MV-4-11 (cell line): ENCODE measurements around the gene DROSHA.

Experiments used
- DNase-seq: peaks from one replicate; lab custom pipeline; 2025; lab: John Stamatoyannopoulos, UW

DROSHA gene

DNA sequence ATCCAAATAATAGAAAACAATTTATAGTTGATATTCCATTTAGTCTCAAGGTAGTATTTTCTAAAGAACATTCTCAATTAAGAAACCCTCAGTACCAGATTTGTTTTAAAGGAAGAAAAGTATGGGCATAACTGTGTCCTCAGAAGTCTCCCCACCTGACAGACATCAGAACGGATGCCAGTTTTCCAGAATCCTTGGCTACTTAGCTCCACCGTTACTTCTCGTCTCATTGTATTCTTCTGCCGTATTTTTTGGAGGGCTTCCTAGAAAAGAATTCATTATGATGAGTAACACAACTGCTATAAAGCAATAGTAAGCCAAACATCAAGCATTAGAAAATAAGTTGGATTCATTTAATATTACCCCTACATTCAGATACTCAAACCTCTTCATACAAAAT, 67.8 kb downstream of the DROSHA start:
- DNase-seq: no peak

- DNase-seq: no peak
Measured at GRCh38 chr5:31463351-31463750, 68.5 kb downstream of the DROSHA start.

- no peak for DNase-seq
Measured at GRCh38 chr5:31459594-31459993, 72.3 kb downstream of the DROSHA start.

GRCh38 chr5:31455172-31455571, 76.7 kb downstream of the DROSHA start:
- DNase-seq: no peak

DNA sequence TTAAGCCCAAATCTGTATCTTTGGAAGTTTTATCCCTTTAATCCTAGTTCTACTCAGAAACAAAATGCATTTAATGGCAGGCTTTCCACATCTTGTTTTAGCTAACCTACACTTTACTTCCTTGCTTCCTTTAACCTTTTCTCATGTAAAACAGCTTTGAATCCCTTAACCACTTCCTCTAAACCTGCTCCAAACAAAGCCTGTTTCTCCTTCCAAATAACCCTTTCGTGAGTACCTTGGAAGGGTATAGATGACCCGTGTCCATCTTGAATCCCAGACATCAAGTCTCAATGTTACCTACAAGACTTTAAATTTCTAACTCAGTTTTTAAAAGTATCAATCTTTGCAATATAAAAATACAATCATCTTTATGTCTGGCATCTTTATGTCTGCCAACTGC, 78.4 kb downstream of the DROSHA start:
- DNase-seq: no peak

- DNase-seq: no peak
Measured at GRCh38 chr5:31452314-31452713, 79.6 kb downstream of the DROSHA start.

GRCh38 chr5:31449962-31450361, 81.9 kb downstream of the DROSHA start:
- no peak for DNase-seq

DNA sequence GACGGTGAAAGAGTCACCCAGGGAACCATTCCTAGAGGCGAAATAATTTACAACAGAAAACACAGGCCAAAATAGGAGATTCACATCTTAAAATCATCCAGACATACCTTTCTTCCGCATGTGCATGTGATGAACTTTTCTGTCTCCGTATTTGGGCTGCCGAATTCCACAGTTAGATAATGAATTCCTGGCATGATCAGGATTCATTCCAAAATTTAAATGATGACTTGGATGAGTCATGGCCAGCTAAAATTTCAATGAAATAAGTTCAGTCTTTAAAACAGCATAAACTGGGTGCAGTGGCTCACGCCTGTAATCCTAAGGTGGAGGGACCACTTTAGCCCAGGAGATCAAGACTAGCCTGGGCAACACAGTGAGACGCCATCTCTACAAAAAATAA, 82.7 kb downstream of the DROSHA start:
- no peak for DNase-seq

DNA sequence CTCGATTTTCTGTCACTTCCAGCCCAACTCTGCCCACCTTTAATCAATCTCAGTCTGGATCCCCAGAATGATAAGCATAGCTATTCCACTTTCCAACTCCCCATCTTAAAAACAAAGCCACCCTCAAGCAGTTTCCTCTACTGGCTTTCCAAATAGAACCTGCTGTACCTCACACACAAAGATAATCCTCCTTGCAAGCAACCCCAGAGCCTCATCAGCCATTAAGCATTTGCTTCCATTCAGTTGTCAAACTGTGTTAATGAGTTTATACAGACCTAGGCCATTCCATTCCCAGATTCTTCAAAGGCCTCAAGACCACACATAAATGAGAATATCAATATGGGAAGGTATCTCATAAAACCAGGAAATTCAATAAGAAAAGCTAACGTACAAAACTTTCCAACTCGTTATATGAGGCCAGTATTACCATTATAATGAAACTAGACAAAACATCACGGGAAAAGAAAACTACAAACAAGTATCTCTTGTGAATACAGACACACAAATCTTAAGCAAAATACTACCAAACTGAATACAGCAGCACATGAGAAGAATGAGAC, 86.8 kb downstream of the DROSHA start:
- DNase-seq: no peak

- no peak for DNase-seq
Measured at GRCh38 chr5:31443572-31443971, 88.3 kb downstream of the DROSHA start.

- no peak for DNase-seq
Measured at GRCh38 chr5:31442058-31442745, 89.7 kb downstream of the DROSHA start.

DNA sequence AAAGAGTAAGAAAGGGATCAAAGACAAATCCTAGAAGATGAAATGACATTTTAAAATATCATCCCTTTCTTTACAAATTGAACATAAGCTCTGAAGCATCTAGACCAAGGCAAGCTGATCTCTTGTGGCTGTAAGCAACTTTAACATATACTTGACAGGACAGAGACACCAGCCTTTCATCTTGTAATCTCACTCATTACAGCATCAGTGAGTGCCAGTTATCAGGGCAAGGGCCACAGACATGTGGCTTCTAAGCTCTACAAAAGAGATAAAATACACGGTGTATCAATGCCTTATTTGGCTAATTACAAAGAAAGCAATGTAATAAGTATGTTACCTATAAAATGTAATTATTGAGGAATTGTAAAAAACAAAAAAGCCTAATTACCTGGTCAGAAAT, 95.0 kb downstream of the DROSHA start:
- no peak for DNase-seq

- no peak for DNase-seq
Measured at GRCh38 chr5:31435730-31436129, 96.2 kb downstream of the DROSHA start.

DNA sequence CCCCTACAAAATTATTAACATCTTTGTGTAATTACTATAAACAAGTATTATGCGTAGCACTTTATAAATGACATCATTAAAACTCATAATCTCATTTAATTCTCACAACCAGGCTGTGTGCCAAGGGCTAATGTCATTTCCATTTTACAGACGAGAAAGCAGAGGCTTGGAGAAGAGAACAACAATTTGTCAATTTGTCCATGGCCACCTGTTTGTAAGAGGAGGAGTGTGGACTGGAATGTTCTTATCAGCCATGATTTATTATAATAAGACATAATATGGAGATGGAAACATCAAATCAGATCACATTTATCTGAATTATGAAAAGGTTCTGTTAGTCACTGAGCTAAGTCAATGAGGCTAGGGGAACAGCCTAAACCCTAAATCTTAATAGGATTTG, 97.0 kb downstream of the DROSHA start:
- no peak for DNase-seq

- DNase-seq: no peak
Measured at GRCh38 chr5:31433229-31433628, 98.7 kb downstream of the DROSHA start.

GRCh38 chr5:31427724-31428309, 104.1 kb downstream of the DROSHA start:
- no peak for DNase-seq

DNA sequence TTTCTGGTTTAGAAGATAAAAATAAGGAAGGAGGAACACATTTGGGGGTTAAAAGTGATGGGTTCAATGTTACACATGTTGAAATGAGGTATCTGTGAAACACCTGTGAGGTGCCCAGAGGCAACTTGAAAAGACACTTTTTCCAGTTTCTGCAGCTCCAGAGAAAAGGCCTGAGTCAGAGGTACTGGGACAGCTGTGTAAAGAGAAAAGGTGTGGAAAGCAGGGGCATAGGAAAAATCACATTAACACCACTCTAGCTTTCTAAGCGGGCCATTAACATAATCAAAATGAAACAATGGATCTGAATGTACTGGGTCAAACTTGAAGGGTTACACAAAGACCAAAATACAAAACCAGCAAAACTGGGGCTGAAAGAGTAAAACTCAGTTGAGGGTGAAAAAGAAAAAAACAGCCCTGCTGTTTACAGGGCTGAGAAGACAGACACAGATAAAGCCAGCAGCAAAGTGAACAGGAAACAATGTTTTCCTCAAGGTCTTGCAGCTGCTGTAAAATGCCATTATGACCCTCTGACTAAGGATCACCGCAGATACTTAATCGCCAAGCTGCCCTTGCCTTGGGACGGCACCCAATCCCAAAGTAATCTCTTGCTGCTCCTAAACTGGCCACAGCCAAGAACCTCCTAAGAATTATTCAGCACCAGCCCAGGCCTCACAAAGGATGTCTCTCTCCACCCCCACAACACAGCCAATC, 104.7 kb downstream of the DROSHA start:
- DNase-seq: no peak

DNA sequence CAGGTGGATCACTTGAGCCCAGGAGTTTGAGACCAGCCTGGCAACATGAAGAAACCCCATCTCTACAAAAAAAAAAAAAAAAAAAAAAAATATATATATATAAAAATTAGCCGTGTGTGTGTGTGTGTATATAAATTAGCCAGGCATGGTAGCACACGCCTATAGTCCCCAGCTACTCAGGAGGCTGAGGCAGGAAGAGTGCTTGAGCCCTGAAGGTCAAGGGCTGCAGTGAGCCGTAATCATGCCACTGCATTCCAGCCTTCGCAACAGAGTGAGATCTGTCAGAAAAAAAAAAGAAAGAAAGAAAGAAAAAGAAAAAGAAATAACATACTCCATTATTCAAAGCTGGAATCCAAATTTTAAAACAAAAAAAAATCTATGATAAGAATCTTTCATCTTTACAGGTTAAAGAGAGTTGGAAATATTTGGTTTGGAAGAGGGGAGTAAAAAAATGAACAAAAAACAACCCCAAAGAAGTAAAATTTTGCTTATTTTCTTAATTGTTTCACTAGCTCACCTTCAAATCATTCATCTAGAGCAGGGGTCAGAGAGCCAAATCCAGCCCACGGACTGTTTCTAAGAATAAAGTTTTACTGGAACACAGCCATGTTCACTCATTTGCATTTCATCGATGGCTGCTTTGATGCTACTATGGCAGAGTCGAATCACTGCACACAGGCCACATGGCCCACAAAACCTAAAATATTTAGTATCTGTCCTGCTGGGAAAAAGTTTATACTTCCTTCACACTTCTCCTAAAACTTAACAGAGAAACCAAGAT, 109.9 kb downstream of the DROSHA start:
- no peak for DNase-seq

- DNase-seq: peak; percentile 82
Measured at GRCh38 chr5:31417512-31417911, 114.4 kb downstream of the DROSHA start.

- no peak for DNase-seq
Measured at GRCh38 chr5:31416547-31416946, 115.3 kb downstream of the DROSHA start.

- no peak for DNase-seq
Measured at GRCh38 chr5:31415960-31416359, 115.9 kb downstream of the DROSHA start.
